Vagina (tissue), 2 donors: ENCODE measurements around the gene TTBK1.

ENCODE experiments used
- CTCF ChIP-seq, 3 experiments: fragments of 450-650 bp in 2 of 3; fragments of 200-600 bp in 1 of 3; sonication (generic) in 1 of 3; IDR thresholded peaks; one replicate each; pipeline ENCODE4 v1.5.1; 2017 to 2019; ENCODE audit warnings: antibody characterized with exemption in 3 of 3, mild to moderate bottlenecking in 2 of 3, moderate library complexity in 2 of 3
- POLR2A ChIP-seq, 2 donors: fragments of 450-650 bp; IDR thresholded peaks; one replicate each; pipeline ENCODE4 v1.6.1; 2017; ENCODE audit warnings: antibody characterized with exemption in 2 of 2, mild to moderate bottlenecking in 2 of 2, moderate library complexity in 2 of 2
- POLR2AphosphoS5 ChIP-seq, 2 donors: sonication (generic); formaldehyde crosslinking; IDR thresholded peaks; one replicate each; pipeline ENCODE4 v1.9.0; 2017; ENCODE audit warnings: antibody characterized with exemption in 2 of 2, mild to moderate bottlenecking in 2 of 2, low read depth in 1 of 2; ENCODE audit not compliant: insufficient read depth in 1 of 2

- TF ChIP-seq CTCF (IDR thresholded peaks at IDR 0.05) (no peak), POLR2A (IDR thresholded peaks at IDR 0.05) (no peak), POLR2AphosphoS5 (IDR thresholded peaks at IDR 0.05; ENCODE audit: insufficient read depth in 1 of 2, low read depth in 1 of 2) (no peak)
Observed at GRCh38 chr6:43216200-43216599, 27.1 kb upstream of the TTBK1 start.
